HepG2 (cell line): ENCODE data around the gene TOB2. TPM values are rescaled to one million over a fixed set of nuclear protein-coding genes. Genes with fewer than 3 reads are reported as not detected.
A peak's percentile ranks its signal among the peaks of the same experiment; 100 is the strongest.

Experiments
- CCAR2 ChIP-seq: fragments of 200-400 bp; formaldehyde crosslinking; optimal IDR thresholded peaks from 2 replicates; pipeline ENCODE3; 2018; ENCODE audit warnings: low read depth, mild to moderate bottlenecking, low read length, moderate library complexity
- DMTF1 ChIP-seq: sonication (generic); formaldehyde crosslinking; IDR thresholded peaks from 2 replicates; pipeline ENCODE4 v1.4.0; 2020; ENCODE audit warnings: mild to moderate bottlenecking, missing genetic modification reagents
- FOXO1 ChIP-seq: sonication (generic); formaldehyde crosslinking; IDR thresholded peaks from 2 replicates; pipeline ENCODE4 v1.4.0; 2020; ENCODE audit warnings: missing genetic modification reagents
- HMG20A ChIP-seq: IDR thresholded peaks from 2 replicates; pipeline ENCODE4 v1.6.1; 2016; ENCODE audit warnings: borderline replicate concordance
- IRF2 ChIP-seq: IDR thresholded peaks from 2 replicates; pipeline ENCODE4 v1.6.1; 2018; ENCODE audit warnings: missing genetic modification reagents, missing compliant biosample characterization
- KLF11 ChIP-seq: IDR thresholded peaks from 2 replicates; pipeline ENCODE4 v1.6.1; 2016; ENCODE audit warnings: missing compliant biosample characterization
- KLF13 ChIP-seq: sonication (generic); formaldehyde crosslinking; IDR thresholded peaks from 2 replicates; pipeline ENCODE4 v1.4.0; 2020; ENCODE audit warnings: mild to moderate bottlenecking, missing genetic modification reagents
- MEIS2 ChIP-seq: sonication (generic); formaldehyde crosslinking; IDR thresholded peaks from 2 replicates; pipeline ENCODE4 v1.9.0; 2021; ENCODE audit warnings: mild to moderate bottlenecking, missing genetic modification reagents
- MTA3 ChIP-seq: sonication (generic); formaldehyde crosslinking; IDR thresholded peaks from 2 replicates; pipeline ENCODE4 v1.4.0; 2020; ENCODE audit warnings: missing genetic modification reagents
- NFIC ChIP-seq: IDR thresholded peaks from 2 replicates; pipeline ENCODE4 v1.6.1; 2012; ENCODE audit warnings: mild to moderate bottlenecking, low read length, inconsistent platforms
- STAT6 ChIP-seq: sonication (generic); formaldehyde crosslinking; IDR thresholded peaks from 2 replicates; pipeline ENCODE4 v1.4.0; 2020; ENCODE audit warnings: missing genetic modification reagents, mild to moderate bottlenecking, borderline replicate concordance
- ZEB1 ChIP-seq: IDR thresholded peaks from 2 replicates; pipeline ENCODE4 v1.6.1; 2012; ENCODE audit warnings: mild to moderate bottlenecking, low read depth, inconsistent platforms; ENCODE audit not compliant: insufficient replicate concordance
- ZFP1 ChIP-seq: IDR thresholded peaks from 2 replicates; pipeline ENCODE4 v1.6.1; 2016
- ZNF260 ChIP-seq: sonication (generic); formaldehyde crosslinking; IDR thresholded peaks from 2 replicates; pipeline ENCODE4 v1.4.0; 2020; ENCODE audit warnings: missing genetic modification reagents, low read depth, mild to moderate bottlenecking, borderline replicate concordance
- ZNF501 ChIP-seq: sonication (generic); formaldehyde crosslinking; IDR thresholded peaks from 2 replicates; pipeline ENCODE4 v1.5.1; 2020; ENCODE audit warnings: mild to moderate bottlenecking, moderate library complexity, missing genetic modification reagents
- ZNF839 ChIP-seq: sonication (generic); formaldehyde crosslinking; IDR thresholded peaks from 2 replicates; pipeline ENCODE4 v1.4.0; 2020; ENCODE audit warnings: missing genetic modification reagents, mild to moderate bottlenecking, borderline replicate concordance
- polyA plus RNA-seq, 8 experiments: library from polyadenylated mRNA; depleted of rRNA in 3 of 8; stranded (reverse) in 7 of 8; unstranded in 1 of 8; fragments of >200 nt; fragmentation: Illumina TruSeq in 4 of 8; extraction: Trizol in 4 of 8; gene quantifications; 2 replicates each; pipeline versions ENCODE4 v1.2.1 to v1.2.3, GENCODE V29; 2011 to 2016; ENCODE audit warnings: low read depth in 4 of 8, missing spikeins in 1 of 8, mixed read lengths in 1 of 8; ENCODE audit not compliant: insufficient read depth in 1 of 8
- total RNA-seq, 5 experiments: library from RNA; depleted of rRNA; stranded (reverse); fragments of >200 nt; fragmentation: Illumina TruSeq; extraction: Trizol; gene quantifications; 2 replicates each; pipeline ENCODE4 v1.2.3, GENCODE V29; 2016; ENCODE audit warnings: low read depth in 1 of 5
- TF ChIP-seq, protein P1 (sequence below): IDR thresholded peaks from 2 replicates; pipeline ENCODE4 v1.6.1; 2016; ENCODE audit warnings: low read depth, control low read depth
- TF ChIP-seq, protein P2 (sequence below): sonication (generic); formaldehyde crosslinking; IDR thresholded peaks from 2 replicates; pipeline ENCODE4 v1.5.0; 2020; ENCODE audit warnings: mild to moderate bottlenecking, low read depth, missing genetic modification reagents, borderline replicate concordance
- TF ChIP-seq, protein P3 (sequence below): sonication (generic); formaldehyde crosslinking; conservative IDR thresholded peaks from 2 replicates; pipeline ENCODE4 v1.5.0; 2020; ENCODE audit warnings: missing genetic modification reagents
- TF ChIP-seq, protein P4 (sequence below): sonication (generic); formaldehyde crosslinking; IDR thresholded peaks from 2 replicates; pipeline ENCODE4 v1.4.0; 2020; ENCODE audit warnings: low read depth, mild to moderate bottlenecking, missing genetic modification reagents

TOB2 gene
- total and polyA plus RNA-seq, 2 of the 13 experiments (the other 11 are each of a cell fraction or from before 2014, with no cell fraction given), result 12.2 to 13.7 TPM

DNA sequence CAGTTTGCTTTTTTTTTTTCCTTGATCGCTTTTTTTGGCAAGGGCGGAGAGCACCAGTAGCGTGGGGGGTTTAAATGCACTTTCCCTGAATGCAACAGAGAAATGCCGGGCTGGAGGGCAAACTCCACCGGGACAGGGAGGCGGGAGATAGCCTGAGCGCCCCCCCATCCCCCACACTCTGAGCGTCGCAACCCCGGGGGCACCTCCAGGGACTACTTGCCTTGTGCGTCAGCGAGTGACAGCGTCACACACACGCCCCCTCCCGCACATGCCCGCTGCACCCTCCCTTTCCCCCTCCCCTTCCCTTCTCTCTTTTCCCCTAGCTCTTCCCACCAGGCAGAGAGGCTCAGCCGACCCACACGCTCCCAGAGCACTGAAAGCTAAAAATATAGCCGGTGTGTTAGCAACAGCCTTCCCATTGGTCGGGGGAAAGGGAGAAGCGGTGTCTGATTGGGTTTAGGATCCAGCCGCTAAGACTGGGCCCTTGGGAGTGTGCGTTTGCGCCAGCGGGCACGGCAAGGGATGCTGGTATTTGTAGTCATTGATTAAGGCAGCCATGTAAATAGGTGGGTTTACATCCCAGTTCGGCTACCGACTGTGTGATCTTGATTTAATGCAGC is 1.7 kb upstream of the TOB2 start (continued):
- TF ChIP-seq STAT6 (CRISPR knock-in tag) (peak; percentile 88; the same call in 1 of the 2 replicates), DMTF1 (no peak), HMG20A (CRISPR knock-in tag) (no peak), ZNF260 (no peak), MTA3 (no peak), ZEB1 (peak; percentile 27), MEIS2 (CRISPR knock-in tag) (no peak), ZFP1 (CRISPR knock-in tag) (peak; percentile 42; the same call in 1 of the 2 replicates), IRF2 (peak; percentile 88; the same call in 1 of the 2 replicates), KLF11 (CRISPR knock-in tag) (peak; percentile 39; the same call in 1 of the 2 replicates), ZNF839 (CRISPR knock-in tag) (no peak), NFIC (no peak), FOXO1 (CRISPR knock-in tag) (no peak; the same call in 1 of the 2 replicates), CCAR2 (peak; percentile 31), KLF13 (CRISPR knock-in tag) (peak; percentile 87; the same call in 1 of the 2 replicates), ZNF501 (CRISPR knock-in tag) (peak; percentile 82)
- TF ChIP-seq, protein P1, sequence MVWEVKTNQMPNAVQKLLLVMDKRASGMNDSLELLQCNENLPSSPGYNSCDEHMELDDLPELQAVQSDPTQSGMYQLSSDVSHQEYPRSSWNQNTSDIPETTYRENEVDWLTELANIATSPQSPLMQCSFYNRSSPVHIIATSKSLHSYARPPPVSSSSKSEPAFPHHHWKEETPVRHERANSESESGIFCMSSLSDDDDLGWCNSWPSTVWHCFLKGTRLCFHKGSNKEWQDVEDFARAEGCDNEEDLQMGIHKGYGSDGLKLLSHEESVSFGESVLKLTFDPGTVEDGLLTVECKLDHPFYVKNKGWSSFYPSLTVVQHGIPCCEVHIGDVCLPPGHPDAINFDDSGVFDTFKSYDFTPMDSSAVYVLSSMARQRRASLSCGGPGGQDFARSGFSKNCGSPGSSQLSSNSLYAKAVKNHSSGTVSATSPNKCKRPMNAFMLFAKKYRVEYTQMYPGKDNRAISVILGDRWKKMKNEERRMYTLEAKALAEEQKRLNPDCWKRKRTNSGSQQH (CRISPR knock-in tag), result peak; percentile 77; the same call in 1 of the 2 replicates
- TF ChIP-seq, protein P2, sequence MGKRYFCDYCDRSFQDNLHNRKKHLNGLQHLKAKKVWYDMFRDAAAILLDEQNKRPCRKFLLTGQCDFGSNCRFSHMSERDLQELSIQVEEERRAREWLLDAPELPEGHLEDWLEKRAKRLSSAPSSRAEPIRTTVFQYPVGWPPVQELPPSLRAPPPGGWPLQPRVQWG (CRISPR knock-in tag), result no peak
- TF ChIP-seq, protein P3, sequence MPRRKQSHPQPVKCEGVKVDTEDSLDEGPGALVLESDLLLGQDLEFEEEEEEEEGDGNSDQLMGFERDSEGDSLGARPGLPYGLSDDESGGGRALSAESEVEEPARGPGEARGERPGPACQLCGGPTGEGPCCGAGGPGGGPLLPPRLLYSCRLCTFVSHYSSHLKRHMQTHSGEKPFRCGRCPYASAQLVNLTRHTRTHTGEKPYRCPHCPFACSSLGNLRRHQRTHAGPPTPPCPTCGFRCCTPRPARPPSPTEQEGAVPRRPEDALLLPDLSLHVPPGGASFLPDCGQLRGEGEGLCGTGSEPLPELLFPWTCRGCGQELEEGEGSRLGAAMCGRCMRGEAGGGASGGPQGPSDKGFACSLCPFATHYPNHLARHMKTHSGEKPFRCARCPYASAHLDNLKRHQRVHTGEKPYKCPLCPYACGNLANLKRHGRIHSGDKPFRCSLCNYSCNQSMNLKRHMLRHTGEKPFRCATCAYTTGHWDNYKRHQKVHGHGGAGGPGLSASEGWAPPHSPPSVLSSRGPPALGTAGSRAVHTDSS (CRISPR knock-in tag), result no peak
- TF ChIP-seq, protein P4, sequence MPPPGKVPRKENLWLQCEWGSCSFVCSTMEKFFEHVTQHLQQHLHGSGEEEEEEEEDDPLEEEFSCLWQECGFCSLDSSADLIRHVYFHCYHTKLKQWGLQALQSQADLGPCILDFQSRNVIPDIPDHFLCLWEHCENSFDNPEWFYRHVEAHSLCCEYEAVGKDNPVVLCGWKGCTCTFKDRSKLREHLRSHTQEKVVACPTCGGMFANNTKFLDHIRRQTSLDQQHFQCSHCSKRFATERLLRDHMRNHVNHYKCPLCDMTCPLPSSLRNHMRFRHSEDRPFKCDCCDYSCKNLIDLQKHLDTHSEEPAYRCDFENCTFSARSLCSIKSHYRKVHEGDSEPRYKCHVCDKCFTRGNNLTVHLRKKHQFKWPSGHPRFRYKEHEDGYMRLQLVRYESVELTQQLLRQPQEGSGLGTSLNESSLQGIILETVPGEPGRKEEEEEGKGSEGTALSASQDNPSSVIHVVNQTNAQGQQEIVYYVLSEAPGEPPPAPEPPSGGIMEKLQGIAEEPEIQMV (CRISPR knock-in tag), result peak; percentile 24; the same call in 1 of the 2 replicates
